ENCODE data around the gene ARHGEF40.

DNA sequence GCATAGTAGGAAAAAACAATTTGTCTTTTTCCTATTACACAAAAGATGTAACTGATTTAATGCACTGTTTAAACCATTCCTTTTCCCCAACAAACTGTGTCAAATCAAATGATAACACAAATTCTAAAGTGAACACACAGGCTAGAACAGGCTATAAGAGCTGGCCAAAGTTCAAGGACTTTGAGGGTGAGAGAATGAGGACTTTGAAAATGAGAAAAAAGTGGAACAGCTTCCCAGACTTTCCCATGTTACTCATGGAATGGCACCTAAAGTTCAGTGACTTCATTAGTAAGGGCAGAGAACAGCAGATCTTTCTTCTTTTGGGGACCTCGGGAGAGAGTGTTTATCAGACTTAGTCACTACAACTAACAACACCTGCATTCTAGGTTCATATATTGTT, 53.3 kb downstream of the ARHGEF40 start:
- TF ChIP-seq, protein P1, sequence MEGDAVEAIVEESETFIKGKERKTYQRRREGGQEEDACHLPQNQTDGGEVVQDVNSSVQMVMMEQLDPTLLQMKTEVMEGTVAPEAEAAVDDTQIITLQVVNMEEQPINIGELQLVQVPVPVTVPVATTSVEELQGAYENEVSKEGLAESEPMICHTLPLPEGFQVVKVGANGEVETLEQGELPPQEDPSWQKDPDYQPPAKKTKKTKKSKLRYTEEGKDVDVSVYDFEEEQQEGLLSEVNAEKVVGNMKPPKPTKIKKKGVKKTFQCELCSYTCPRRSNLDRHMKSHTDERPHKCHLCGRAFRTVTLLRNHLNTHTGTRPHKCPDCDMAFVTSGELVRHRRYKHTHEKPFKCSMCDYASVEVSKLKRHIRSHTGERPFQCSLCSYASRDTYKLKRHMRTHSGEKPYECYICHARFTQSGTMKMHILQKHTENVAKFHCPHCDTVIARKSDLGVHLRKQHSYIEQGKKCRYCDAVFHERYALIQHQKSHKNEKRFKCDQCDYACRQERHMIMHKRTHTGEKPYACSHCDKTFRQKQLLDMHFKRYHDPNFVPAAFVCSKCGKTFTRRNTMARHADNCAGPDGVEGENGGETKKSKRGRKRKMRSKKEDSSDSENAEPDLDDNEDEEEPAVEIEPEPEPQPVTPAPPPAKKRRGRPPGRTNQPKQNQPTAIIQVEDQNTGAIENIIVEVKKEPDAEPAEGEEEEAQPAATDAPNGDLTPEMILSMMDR (IDR thresholded peaks at IDR 0.05) = no peak
- TF ChIP-seq EP300 (IDR thresholded peaks at IDR 0.05) = no peak
- no peak for TF ChIP-seq POLR2A (IDR thresholded peaks at IDR 0.05)

All from gastroesophageal sphincter (tissue), 3 donors.